GM21825 (cell line): ENCODE measurements around the gene MAPT.
"Not testable (repeated sequence)": the region's sequence is repeated elsewhere in the genome, so short reads cannot be mapped to it uniquely, and the experiment has no call there.

ENCODE experiments used
- ATAC-seq: cut with Tn5 transposase; IDR thresholded peaks from one replicate; pipeline ENCODE4 v1.9.1; 2021; ENCODE audit warnings: mild to moderate bottlenecking, moderate library complexity; ENCODE audit not compliant: unreplicated experiment

Gene MAPT

GRCh38 chr17:45861165-45861564 is 33.2 kb upstream of the MAPT start:
- no peak for ATAC-seq

GRCh38 chr17:45862127-45862526 is 32.2 kb upstream of the MAPT start:
- not testable (repeated sequence) for ATAC-seq

GRCh38 chr17:45863857-45864654 is 30.3 kb upstream of the MAPT start:
- no peak for ATAC-seq

- no peak for ATAC-seq
Observed at GRCh38 chr17:45867171-45867570, 27.2 kb upstream of the MAPT start.

- ATAC-seq: no peak
Observed at GRCh38 chr17:45867702-45868101, 26.7 kb upstream of the MAPT start.

- no peak for ATAC-seq
Observed at GRCh38 chr17:45868276-45868675, 26.1 kb upstream of the MAPT start.

- ATAC-seq: no peak
Observed at GRCh38 chr17:45869676-45870341, 24.5 kb upstream of the MAPT start.

GRCh38 chr17:45870342-45870974 is 23.9 kb upstream of the MAPT start:
- ATAC-seq: no peak

- ATAC-seq: no peak
Observed at GRCh38 chr17:45871718-45872117, 22.6 kb upstream of the MAPT start.

- no peak for ATAC-seq
Observed at GRCh38 chr17:45873728-45874127, 20.6 kb upstream of the MAPT start.

- ATAC-seq: no peak
Observed at GRCh38 chr17:45874151-45874550, 20.2 kb upstream of the MAPT start.

- no peak for ATAC-seq
Observed at GRCh38 chr17:45876539-45876938, 17.8 kb upstream of the MAPT start.

- no peak for ATAC-seq
Observed at GRCh38 chr17:45877467-45877866, 16.9 kb upstream of the MAPT start.

GRCh38 chr17:45883063-45883462 is 11.3 kb upstream of the MAPT start:
- no peak for ATAC-seq

GRCh38 chr17:45886852-45887251 is 7.5 kb upstream of the MAPT start:
- ATAC-seq: no peak

GRCh38 chr17:45888392-45888791 is 6.0 kb upstream of the MAPT start:
- ATAC-seq: no peak

- no peak for ATAC-seq
Observed at GRCh38 chr17:45889579-45889978, 4.8 kb upstream of the MAPT start.

GRCh38 chr17:45893725-45894021 is 681 bp upstream of the MAPT start:
- no peak for ATAC-seq

GRCh38 chr17:45895304-45895968 is 1.1 kb downstream of the MAPT start:
- ATAC-seq: no peak

- no peak for ATAC-seq
Observed at GRCh38 chr17:45895969-45896785, 1.8 kb downstream of the MAPT start.
